Measurements from ENCODE around the gene MARCHF7. TPM values are rescaled to one million over a fixed set of nuclear protein-coding genes. Genes with fewer than 3 reads are reported as not detected.

The MARCHF7 gene
- total RNA-seq, 3 donors from 2014 or later = 59.0 to 75.6 (median 65.6) TPM

Other genes starting within 250 kb of the MARCHF7 start
- gene BAZ2B, start 96.0 kb upstream of the MARCHF7 start, total RNA-seq = 10 to 100 TPM; 58.9 to 98.1 (median 72.5) TPM
- gene CD302, start 85.7 kb downstream of the MARCHF7 start, total RNA-seq = 10 to 100 TPM in 2 of 3 donors, 1 to 10 TPM in 1; 9.4 to 27.1 (median 16.0) TPM
- gene LY75, start 192.2 kb downstream of the MARCHF7 start, total RNA-seq = 10 to 100 TPM; 20.8 to 44.9 (median 42.0) TPM

Data from mucosa of descending colon (tissue), 3 donors.